Neutrophil (primary cell): ENCODE results near the gene TMEM120B.

Source experiments
- H3K27ac ChIP-seq: fragments of 200-600 bp; sonication (generic); 2 replicates; pipeline ENCODE4 v1.5.1; 2016; ENCODE audit warnings: mild to moderate bottlenecking, moderate library complexity
- H3K27me3 ChIP-seq: fragments of 200-600 bp; sonication (generic); 2 replicates; pipeline ENCODE4 v1.6.0; 2016; ENCODE audit warnings: mild to moderate bottlenecking
- H3K36me3 ChIP-seq: fragments of 200-600 bp; sonication (generic); 2 replicates; pipeline ENCODE4 v1.5.1; 2017
- H3K4me1 ChIP-seq, 2 experiments: fragments of 200-600 bp in 1 of 2; sonication (generic) in 1 of 2; 1 replicate in 1 of 2; 2 replicates in 1 of 2; pipeline versions ENCODE4 v1.5.1 to v1.6.1; 2013 to 2016; ENCODE audit warnings: low read depth in 1 of 2, low read length in 1 of 2, mild to moderate bottlenecking in 1 of 2, moderate library complexity in 1 of 2; ENCODE audit not compliant: control insufficient read depth in 1 of 2, insufficient read depth in 1 of 2
- H3K4me3 ChIP-seq, 2 experiments: fragments of 200-600 bp in 1 of 2; sonication (generic) in 1 of 2; 1 replicate in 1 of 2; 2 replicates in 1 of 2; pipeline ENCODE4 v1.5.1; 2013 to 2016; ENCODE audit warnings: low read depth in 1 of 2, low read length in 1 of 2, mild to moderate bottlenecking in 1 of 2, moderate library complexity in 1 of 2
- H3K9me3 ChIP-seq: fragments of 200-600 bp; sonication (generic); 2 replicates; pipeline ENCODE4 v1.5.1; 2016
- CTCF ChIP-seq: fragments of 200-600 bp; sonication (generic); IDR thresholded peaks from 2 replicates; pipeline ENCODE4 v1.5.1; 2016; ENCODE audit warnings: antibody characterized with exemption

Gene TMEM120B

DNA sequence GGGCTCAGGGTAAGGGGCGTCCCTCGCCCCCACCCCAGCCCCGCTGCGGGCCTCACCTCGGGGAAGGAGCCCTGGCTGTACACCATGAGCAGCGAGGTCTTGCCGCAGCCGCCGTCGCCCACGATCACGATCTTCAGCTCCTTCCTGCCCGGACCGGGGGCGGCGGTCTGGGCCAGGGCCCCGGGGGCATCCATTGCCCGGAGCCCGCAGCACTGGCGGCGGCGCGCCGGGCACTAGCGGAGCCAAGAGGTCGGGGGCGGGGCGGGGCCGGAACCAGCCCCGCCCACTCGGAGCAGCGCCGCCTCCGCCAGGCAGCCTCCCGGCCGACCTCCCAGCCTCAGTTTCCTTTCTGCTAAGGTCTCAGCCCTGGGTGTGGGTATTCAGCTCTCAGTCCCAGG lies 80.9 kb downstream of the TMEM120B start, which contains the start of gene RHOF:
Gene RHOF, minus strand, starts transcription at position 249 of the 398 bp plus-strand sequence. Its CDS starts 55 bp downstream, at position 194.
- Histone ChIP-seq H3K9me3 (no peaks in the 10 kb centered on the region), H3K4me3 (peak within 1 kb of the TSS; percentile 80 to 89), H3K27ac (peak within 1 kb of the TSS; percentile 98), H3K4me1 (peaks cover 82 to 86% of the 10 kb centered on the region in 2 experiments), H3K36me3 (peaks cover 31% of the 10 kb centered on the region), H3K27me3 (no peaks in the 10 kb centered on the region)
- TF ChIP-seq CTCF = no peak

DNA sequence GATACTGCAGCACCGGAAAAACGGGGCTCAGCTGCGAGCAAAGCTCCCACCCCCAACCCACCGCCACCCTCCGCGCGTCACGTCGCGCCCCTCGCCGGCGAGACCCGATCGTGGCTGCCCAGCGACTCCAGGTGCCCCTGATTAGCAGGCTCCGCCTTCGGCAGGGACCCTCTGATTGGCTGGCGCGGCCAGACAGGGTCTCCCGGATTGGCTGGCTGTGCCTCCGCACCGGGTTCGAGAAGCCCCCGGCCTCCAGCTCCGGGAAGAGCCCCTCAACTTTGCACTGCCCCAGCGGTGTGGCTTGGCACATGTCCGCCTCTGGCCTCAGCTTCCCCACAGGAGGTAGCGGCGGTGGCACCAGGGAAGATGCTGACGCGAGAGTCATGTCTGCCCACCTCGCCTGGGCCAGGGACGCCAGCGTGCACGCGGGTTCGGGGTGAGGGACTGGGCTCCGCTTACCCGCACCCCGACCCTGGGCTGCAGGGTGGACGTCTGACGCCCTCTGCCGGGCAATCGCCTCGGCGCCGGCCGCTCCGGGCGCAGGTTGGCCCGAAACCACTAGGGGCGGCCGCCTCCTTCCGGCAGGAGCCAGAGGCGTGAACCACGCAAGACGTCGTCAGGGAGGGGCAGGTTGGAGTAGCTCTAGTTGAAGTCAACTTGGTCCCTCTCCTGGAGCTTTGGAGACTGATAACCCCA lies 81.4 kb downstream of the TMEM120B start:
- Histone ChIP-seq H3K4me3 (peak overlapping the region; percentile 80 to 89), H3K9me3 (no peaks in the 10 kb centered on the region), H3K36me3 (peaks cover 32% of the 10 kb centered on the region), H3K4me1 (peaks cover 82 to 86% of the 10 kb centered on the region in 2 experiments), H3K27me3 (no peaks in the 10 kb centered on the region), H3K27ac (peak overlapping the region; percentile 98)
- TF ChIP-seq CTCF = peak; percentile 100

- TF ChIP-seq CTCF = no peak
- H3K4me1 ChIP-seq = peaks cover 81 to 86% of the 10 kb centered on the region in 2 experiments
- H3K9me3 ChIP-seq = no peaks in the 10 kb centered on the region
- H3K27ac ChIP-seq = peak overlapping the region; percentile 98
- H3K27me3 ChIP-seq = no peaks in the 10 kb centered on the region
- H3K36me3 ChIP-seq = peaks cover 32% of the 10 kb centered on the region
- H3K4me3 ChIP-seq = peak overlapping the region; percentile 80 to 89
Measured at GRCh38 chr12:121794534-121795033, 82.0 kb downstream of the TMEM120B start.

DNA sequence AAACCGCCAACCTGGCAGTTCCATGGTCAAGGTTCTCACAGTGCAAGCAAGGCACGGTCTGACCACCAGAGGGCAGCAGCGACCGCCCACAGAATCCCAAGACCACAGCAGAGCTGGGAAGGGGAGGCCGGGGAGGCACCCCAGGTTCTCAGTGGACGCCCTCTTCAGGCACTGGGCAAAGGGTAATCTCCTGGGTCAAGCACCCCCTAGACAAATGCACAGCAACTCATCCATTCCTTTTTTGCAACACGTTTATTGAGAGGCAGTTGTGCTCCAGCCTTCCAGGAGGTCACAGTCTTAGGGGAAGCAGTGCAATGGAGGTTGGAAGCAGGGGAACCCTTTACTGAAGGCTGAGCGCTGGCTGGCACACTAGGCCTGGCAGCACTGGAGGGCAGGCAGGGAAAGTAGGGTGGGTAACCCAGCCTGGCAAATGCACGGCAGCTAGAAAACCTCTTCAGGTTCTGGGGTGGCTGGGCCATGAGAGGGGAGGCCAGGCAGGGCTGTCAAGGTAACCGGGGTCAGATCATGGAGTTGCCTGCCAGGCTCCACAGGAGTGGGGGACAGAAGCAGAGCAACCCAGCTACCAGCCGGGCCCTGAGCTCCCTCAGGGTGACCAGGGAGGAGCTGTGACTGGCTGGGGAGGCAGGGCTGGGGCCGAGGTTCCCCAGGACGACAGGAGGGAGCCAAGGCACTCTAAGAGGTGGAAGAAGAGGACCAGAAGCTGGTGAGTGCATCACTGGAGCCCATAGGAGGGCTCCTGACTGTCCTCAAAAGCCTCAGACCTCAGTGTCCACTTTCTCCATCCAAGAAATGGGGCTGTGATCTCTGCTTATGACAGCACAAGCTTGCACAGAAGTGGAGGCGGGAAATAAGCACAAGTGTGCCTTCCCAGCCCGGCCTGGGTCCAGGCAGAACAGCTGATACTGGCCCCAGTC lies 82.7 kb downstream of the TMEM120B start:
- Histone ChIP-seq H3K36me3 (peaks cover 32% of the 10 kb centered on the region), H3K9me3 (no peaks in the 10 kb centered on the region), H3K4me3 (peak overlapping the region; percentile 80 to 89), H3K27ac (peak overlapping the region; percentile 98), H3K27me3 (no peaks in the 10 kb centered on the region), H3K4me1 (peaks cover 74 to 84% of the 10 kb centered on the region in 2 experiments)
- TF ChIP-seq CTCF = peak; percentile 96

DNA sequence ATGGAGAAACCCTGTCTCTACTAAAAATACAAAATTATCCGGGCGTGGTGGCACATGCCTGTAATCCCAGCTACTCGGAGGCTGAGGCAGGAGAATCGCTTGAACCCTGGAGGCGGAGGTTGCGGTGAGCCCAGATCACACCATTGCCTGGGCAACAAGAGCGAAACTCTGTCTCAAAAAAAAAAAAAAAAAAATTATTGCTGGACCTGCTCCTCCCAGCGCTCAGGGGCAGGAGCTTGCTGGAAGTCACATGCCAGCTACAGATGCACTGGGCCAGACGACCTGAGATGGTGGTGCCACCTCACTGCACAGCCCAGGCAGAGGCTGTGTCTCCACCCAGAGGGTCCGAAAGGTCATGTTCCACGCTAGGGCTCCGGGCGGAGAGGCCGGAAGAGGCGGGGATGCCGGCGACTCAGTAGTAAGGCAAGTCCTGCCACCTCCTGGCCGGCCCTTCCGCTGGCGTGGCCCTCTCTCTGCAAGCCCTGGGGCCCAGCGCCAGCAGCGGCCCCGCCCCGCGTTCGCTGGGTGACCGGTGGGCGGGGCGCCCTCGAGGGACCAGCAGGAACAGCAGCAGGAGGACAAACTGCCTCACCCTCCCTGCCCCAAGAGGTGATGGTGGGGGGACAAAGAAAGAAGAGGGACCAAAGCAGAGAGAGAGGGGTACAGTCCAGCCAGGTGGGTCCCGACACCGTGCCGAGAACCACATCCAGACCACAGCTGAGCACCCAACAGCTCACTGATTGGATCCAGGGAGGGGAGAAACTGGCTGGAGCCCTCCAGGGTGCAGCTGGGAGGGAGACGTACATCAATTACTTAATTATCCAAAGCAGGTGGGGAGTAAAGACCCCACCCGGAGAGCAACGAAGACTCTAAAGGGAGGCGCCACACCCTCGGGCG lies 84.6 kb downstream of the TMEM120B start:
- H3K27me3 ChIP-seq = no peaks in the 10 kb centered on the region
- TF ChIP-seq CTCF = no peak
- no peaks in the 10 kb centered on the region for H3K9me3 ChIP-seq
- H3K4me3 ChIP-seq = no peak overlapping the region
- H3K4me1 ChIP-seq = peaks cover 69 to 75% of the 10 kb centered on the region in 2 experiments
- peaks cover 32% of the 10 kb centered on the region for H3K36me3 ChIP-seq
- peak overlapping the region; percentile 100 for H3K27ac ChIP-seq
